Parathyroid adenoma (tissue), 2 donors: ENCODE measurements around the gene PNMA1.

Experiments used
- H2AFZ ChIP-seq: fragments of 300-600 bp; sonication (generic); one replicate; pipeline ENCODE4 v1.7.0; 2017; ENCODE audit warnings: antibody characterized with exemption, mild to moderate bottlenecking
- H3K27ac ChIP-seq: fragments of 300-600 bp; sonication (generic); one replicate; pipeline ENCODE4 v1.7.0; 2017
- H3K27me3 ChIP-seq: fragments of 300-600 bp; sonication (generic); one replicate; pipeline ENCODE4 v1.7.0; 2017; ENCODE audit warnings: low read length; ENCODE audit not compliant: control insufficient read depth, insufficient read depth
- H3K36me3 ChIP-seq: fragments of 300-600 bp; sonication (generic); one replicate; pipeline ENCODE4 v1.7.0; 2017; ENCODE audit warnings: low read length; ENCODE audit not compliant: control insufficient read depth, insufficient read depth
- H3K4me1 ChIP-seq: fragments of 300-600 bp; sonication (generic); one replicate; pipeline ENCODE4 v1.7.0; 2017; ENCODE audit warnings: control low read depth
- H3K4me2 ChIP-seq: fragments of 300-600 bp; sonication (generic); one replicate; pipeline ENCODE4 v1.7.0; 2017; ENCODE audit warnings: low read length
- H3K4me3 ChIP-seq: fragments of 300-600 bp; sonication (generic); one replicate; pipeline ENCODE4 v1.7.0; 2017; ENCODE audit warnings: low read depth, low read length
- H3K79me2 ChIP-seq: fragments of 300-600 bp; sonication (generic); one replicate; pipeline ENCODE4 v1.7.0; 2017; ENCODE audit warnings: control low read depth
- H3K9ac ChIP-seq: fragments of 300-600 bp; sonication (generic); one replicate; pipeline ENCODE4 v1.7.0; 2017; ENCODE audit warnings: mild to moderate bottlenecking
- H3K9me3 ChIP-seq: fragments of 300-600 bp; sonication (generic); one replicate; pipeline ENCODE4 v1.7.0; 2017; ENCODE audit warnings: low read length; ENCODE audit not compliant: control insufficient read depth
- TF ChIP-seq, protein P1 (sequence below): fragments of 300-600 bp; sonication (generic); IDR thresholded peaks from one replicate; pipeline ENCODE4 v1.7.0; 2017; ENCODE audit warnings: antibody characterized with exemption, mild to moderate bottlenecking
- donor health status: primary hyperparathyroidism.

The PNMA1 gene

DNA sequence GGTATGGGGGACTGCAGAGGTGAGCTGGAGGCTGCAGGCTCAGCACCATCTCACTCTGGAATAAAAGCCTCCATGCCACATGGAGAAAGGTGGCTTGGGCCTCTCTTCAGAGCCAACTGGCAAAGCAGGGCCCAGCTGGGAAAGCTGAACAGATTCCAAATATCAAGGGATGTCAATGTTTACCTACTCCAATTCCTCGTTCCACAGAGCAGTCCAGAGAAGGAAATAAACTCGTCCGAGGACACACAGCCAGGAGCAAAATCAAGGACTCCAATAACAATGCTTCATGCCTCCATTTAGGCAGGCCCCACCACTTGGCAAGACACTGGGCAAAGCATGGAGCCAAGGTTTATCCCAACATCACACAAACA is 36.3 kb upstream of the PNMA1 start:
- no peaks in the 10 kb centered on the region for H3K27me3 ChIP-seq
- no peak overlapping the region for H2AFZ ChIP-seq
- H3K79me2 ChIP-seq: peaks cover 83% of the 10 kb centered on the region
- H3K9ac ChIP-seq: no peak overlapping the region
- peak overlapping the region; percentile 95 for H3K27ac ChIP-seq
- no peak overlapping the region for H3K4me2 ChIP-seq
- TF ChIP-seq, protein P1, sequence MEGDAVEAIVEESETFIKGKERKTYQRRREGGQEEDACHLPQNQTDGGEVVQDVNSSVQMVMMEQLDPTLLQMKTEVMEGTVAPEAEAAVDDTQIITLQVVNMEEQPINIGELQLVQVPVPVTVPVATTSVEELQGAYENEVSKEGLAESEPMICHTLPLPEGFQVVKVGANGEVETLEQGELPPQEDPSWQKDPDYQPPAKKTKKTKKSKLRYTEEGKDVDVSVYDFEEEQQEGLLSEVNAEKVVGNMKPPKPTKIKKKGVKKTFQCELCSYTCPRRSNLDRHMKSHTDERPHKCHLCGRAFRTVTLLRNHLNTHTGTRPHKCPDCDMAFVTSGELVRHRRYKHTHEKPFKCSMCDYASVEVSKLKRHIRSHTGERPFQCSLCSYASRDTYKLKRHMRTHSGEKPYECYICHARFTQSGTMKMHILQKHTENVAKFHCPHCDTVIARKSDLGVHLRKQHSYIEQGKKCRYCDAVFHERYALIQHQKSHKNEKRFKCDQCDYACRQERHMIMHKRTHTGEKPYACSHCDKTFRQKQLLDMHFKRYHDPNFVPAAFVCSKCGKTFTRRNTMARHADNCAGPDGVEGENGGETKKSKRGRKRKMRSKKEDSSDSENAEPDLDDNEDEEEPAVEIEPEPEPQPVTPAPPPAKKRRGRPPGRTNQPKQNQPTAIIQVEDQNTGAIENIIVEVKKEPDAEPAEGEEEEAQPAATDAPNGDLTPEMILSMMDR: no peak
- H3K36me3 ChIP-seq: no peaks in the 10 kb centered on the region
- no peaks in the 10 kb centered on the region for H3K9me3 ChIP-seq
- no peak overlapping the region for H3K4me3 ChIP-seq
- peaks cover 78% of the 10 kb centered on the region for H3K4me1 ChIP-seq

GRCh38 chr14:73749706-73750530 is 35.7 kb upstream of the PNMA1 start:
- no peak overlapping the region for H3K4me3 ChIP-seq
- peak overlapping the region; percentile 95 for H3K27ac ChIP-seq
- no peaks in the 10 kb centered on the region for H3K36me3 ChIP-seq
- H3K9me3 ChIP-seq: no peaks in the 10 kb centered on the region
- no peaks in the 10 kb centered on the region for H3K27me3 ChIP-seq
- H3K4me1 ChIP-seq: peaks cover 78% of the 10 kb centered on the region
- peaks cover 83% of the 10 kb centered on the region for H3K79me2 ChIP-seq
- H3K4me2 ChIP-seq: peak overlapping the region; percentile 39
- no peak overlapping the region for H3K9ac ChIP-seq
- no peak overlapping the region for H2AFZ ChIP-seq
- TF ChIP-seq, protein P1: no peak

- no peaks in the 10 kb centered on the region for H3K36me3 ChIP-seq
Measured at GRCh38 chr14:73748858-73749357, 34.7 kb upstream of the PNMA1 start.

GRCh38 chr14:73747379-73748211 is 33.4 kb upstream of the PNMA1 start:
- no peaks in the 10 kb centered on the region for H3K9me3 ChIP-seq
- H3K27ac ChIP-seq: peak overlapping the region; percentile 9
- TF ChIP-seq, protein P1: no peak
- H3K4me2 ChIP-seq: no peak overlapping the region
- no peaks in the 10 kb centered on the region for H3K27me3 ChIP-seq
- H3K4me1 ChIP-seq: peaks cover 78% of the 10 kb centered on the region
- no peak overlapping the region for H2AFZ ChIP-seq
- H3K9ac ChIP-seq: no peak overlapping the region
- no peak overlapping the region for H3K4me3 ChIP-seq
- H3K79me2 ChIP-seq: peaks cover 91% of the 10 kb centered on the region
- no peaks in the 10 kb centered on the region for H3K36me3 ChIP-seq

More at GRCh38 chr14:73748858-73749357, 34.7 kb upstream of the PNMA1 start:
- no peak overlapping the region for H3K4me2 ChIP-seq
- no peak overlapping the region for H3K27ac ChIP-seq
- H3K9ac ChIP-seq: no peak overlapping the region
- TF ChIP-seq, protein P1: no peak
- H3K79me2 ChIP-seq: peaks cover 83% of the 10 kb centered on the region
- H3K4me3 ChIP-seq: no peak overlapping the region
- no peak overlapping the region for H2AFZ ChIP-seq
- no peaks in the 10 kb centered on the region for H3K27me3 ChIP-seq
- peaks cover 78% of the 10 kb centered on the region for H3K4me1 ChIP-seq
- no peaks in the 10 kb centered on the region for H3K9me3 ChIP-seq
